ENCODE results near the gene MRGPRX4. TPM values are rescaled to one million over a fixed set of nuclear protein-coding genes. Genes with fewer than 3 reads are reported as not detected.
"Not testable (repeated sequence)": the region's sequence is repeated elsewhere in the genome, so short reads cannot be mapped to it uniquely, and the experiment has no call there.

Gene MRGPRX4
- total RNA-seq, 1 donor from 2014 or later, result not detected

DNA sequence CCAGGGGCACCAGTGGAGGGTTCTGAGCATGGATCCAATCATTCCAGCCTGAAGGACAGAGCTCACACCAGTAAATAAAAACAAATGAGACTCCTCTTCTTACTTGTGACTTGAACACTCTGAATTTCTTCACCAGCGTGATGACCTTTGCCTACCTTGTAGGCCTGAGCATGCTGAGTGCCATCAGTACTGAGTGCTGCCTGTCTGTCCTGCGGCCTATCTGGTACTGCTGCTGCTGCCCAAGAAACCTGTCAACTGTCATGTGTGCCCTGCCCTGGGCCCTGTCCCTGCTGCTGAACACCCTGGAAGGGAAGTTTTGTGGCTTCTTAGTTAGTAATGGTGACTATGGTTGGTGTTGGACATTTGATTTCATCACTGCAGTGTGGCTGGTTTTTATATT is 23.9 kb downstream of the MRGPRX4 start:
- TF ChIP-seq, protein P1, sequence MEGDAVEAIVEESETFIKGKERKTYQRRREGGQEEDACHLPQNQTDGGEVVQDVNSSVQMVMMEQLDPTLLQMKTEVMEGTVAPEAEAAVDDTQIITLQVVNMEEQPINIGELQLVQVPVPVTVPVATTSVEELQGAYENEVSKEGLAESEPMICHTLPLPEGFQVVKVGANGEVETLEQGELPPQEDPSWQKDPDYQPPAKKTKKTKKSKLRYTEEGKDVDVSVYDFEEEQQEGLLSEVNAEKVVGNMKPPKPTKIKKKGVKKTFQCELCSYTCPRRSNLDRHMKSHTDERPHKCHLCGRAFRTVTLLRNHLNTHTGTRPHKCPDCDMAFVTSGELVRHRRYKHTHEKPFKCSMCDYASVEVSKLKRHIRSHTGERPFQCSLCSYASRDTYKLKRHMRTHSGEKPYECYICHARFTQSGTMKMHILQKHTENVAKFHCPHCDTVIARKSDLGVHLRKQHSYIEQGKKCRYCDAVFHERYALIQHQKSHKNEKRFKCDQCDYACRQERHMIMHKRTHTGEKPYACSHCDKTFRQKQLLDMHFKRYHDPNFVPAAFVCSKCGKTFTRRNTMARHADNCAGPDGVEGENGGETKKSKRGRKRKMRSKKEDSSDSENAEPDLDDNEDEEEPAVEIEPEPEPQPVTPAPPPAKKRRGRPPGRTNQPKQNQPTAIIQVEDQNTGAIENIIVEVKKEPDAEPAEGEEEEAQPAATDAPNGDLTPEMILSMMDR (conservative IDR thresholded peaks at IDR 0.05), result no peak
- H3K4me3 Mint-ChIP-seq, result no peak overlapping the region
- DNase-seq (ENCODE audit: extremely low spot score, unreplicated experiment), result no peak
- no peak overlapping the region for H3K27ac Mint-ChIP-seq
- H3K4me1 Mint-ChIP-seq (ENCODE audit: unreplicated experiment), result peaks cover 5% of the 10 kb centered on the region
- peaks cover 32% of the 10 kb centered on the region for H3K27me3 Mint-ChIP-seq
- no peaks in the 10 kb centered on the region for H3K36me3 Mint-ChIP-seq
- H3K9me3 Mint-ChIP-seq, result no peaks in the 10 kb centered on the region

DNA sequence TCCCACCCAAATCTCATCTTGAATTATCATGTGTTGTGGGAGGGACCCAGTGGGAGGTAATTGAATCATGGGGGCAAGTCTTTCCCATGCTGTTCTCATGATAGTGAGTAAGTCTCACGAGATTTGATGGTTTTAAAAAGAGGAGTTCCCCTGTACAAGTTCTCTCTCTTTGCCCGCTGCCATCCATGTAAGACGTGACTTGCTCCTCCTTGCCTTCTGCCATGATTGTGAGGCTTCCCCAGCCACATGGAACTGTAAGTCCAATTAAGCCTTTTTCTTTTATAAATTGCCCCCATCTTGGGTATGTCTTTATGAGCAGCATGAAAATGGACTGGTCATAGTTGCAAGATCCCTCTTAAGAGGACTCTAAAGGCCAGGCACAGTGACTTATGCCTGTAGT is 25.1 kb downstream of the MRGPRX4 start:
- peaks cover 27% of the 10 kb centered on the region for H3K27me3 Mint-ChIP-seq
- H3K4me3 Mint-ChIP-seq, result not testable (repeated sequence)

DNA sequence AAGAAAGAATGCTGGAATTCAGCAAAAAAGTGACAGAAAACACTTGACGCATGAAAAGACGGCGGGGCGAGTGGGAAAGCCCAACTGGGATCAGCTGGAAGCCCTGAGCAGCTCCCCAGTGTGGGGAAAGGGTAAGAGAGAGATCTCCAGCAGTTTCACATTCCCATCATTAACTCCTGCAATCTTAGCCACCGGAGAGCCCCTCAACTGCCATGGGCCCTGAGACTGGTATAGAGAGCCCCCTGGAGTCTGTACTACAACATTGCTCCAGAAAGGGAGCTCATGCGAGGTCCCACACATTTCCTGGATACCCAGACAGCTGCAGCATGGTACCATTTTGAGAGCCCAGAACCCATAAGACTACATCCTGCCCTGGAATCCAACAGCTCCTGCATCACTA is 31.1 kb downstream of the MRGPRX4 start:
- no peak overlapping the region for H3K4me3 Mint-ChIP-seq
- DNase-seq (ENCODE audit: extremely low spot score, unreplicated experiment), result no peak
- TF ChIP-seq, protein P1 (conservative IDR thresholded peaks at IDR 0.05), result peak; percentile 73
- peaks cover 17% of the 10 kb centered on the region for H3K27me3 Mint-ChIP-seq
- H3K36me3 Mint-ChIP-seq, result no peaks in the 10 kb centered on the region
- H3K9me3 Mint-ChIP-seq, result no peaks in the 10 kb centered on the region
- H3K27ac Mint-ChIP-seq, result no peak overlapping the region
- H3K4me1 Mint-ChIP-seq (ENCODE audit: unreplicated experiment), result no peaks in the 10 kb centered on the region

More for the DNA sequence above, 25.1 kb downstream of the MRGPRX4 start:
- not testable (repeated sequence) for H3K36me3 Mint-ChIP-seq; H3K27ac Mint-ChIP-seq; H3K4me1 Mint-ChIP-seq (ENCODE audit: unreplicated experiment); DNase-seq (ENCODE audit: extremely low spot score, unreplicated experiment); H3K9me3 Mint-ChIP-seq

DNA sequence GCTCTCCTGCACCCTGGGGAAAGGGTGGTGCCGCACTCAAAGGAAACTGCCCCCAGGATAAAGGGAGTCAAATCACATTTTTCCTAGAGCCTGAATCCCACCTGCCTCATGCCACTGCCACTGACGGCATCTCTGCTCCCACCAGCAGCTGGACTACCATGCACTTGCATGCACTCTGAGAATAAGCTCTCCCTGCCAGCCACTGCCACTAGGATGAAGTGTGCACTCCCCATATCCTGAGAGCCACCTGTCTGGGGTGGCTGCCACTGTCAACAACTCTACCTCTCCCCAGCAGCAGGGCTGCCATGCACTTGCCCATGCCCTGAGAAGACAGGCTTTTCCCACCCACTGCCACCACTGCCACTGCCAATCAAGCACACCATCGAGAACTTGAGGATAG is 31.6 kb downstream of the MRGPRX4 start:
- H3K27ac Mint-ChIP-seq, result no peak overlapping the region
- DNase-seq (ENCODE audit: extremely low spot score, unreplicated experiment), result no peak
- H3K4me1 Mint-ChIP-seq (ENCODE audit: unreplicated experiment), result no peaks in the 10 kb centered on the region
- peaks cover 17% of the 10 kb centered on the region for H3K27me3 Mint-ChIP-seq
- TF ChIP-seq, protein P1 (conservative IDR thresholded peaks at IDR 0.05), result no peak
- no peaks in the 10 kb centered on the region for H3K9me3 Mint-ChIP-seq
- H3K4me3 Mint-ChIP-seq, result no peak overlapping the region
- H3K36me3 Mint-ChIP-seq, result no peaks in the 10 kb centered on the region

DNA sequence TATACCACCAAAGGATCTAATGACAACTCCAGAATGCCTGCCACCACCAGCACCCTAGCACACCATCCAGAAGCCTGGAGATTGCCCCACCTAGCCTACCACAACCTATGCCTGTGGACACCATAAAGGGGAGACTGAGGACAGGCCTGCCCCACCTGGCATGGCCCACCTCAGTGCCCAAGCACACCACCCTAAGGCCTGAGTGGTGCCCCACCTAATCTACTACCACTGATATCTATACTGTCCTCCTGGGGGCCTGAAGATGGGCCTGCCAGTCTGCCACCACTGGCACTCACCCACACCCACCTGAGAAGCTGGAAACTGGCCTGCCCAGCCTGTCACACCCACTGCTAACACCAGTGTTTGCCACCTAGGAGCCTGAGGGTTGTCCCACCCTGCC is 32.1 kb downstream of the MRGPRX4 start:
- Mint-ChIP-seq H3K36me3 (no peaks in the 10 kb centered on the region), H3K27me3 (peaks cover 17% of the 10 kb centered on the region)

DNA sequence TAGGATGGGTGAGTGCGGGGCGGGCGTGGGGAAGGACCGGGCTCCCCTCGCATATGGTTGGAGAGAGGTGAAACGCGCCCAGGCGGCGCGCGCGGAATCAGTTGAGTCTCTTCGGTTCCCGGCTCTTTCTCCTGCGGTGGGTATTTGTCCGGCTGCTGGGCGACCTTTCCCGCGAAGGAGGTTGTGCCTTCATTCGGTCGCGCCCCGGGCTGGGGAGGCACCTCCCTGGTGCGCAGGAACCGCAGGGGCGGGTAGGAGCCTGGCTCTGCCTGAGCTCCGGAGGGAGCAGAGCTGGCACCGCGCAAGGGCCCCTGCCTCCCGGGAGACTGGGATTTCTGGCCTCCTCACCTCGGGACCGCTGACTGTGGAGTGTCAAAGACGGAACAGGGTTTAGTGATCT is 36.4 kb downstream of the MRGPRX4 start:
- no peak for DNase-seq (ENCODE audit: extremely low spot score, unreplicated experiment)
- TF ChIP-seq, protein P1 (conservative IDR thresholded peaks at IDR 0.05), result no peak
- Mint-ChIP-seq H3K36me3 (no peaks in the 10 kb centered on the region), H3K27ac (no peak overlapping the region), H3K4me3 (no peak overlapping the region), H3K4me1 (ENCODE audit: unreplicated experiment) (no peaks in the 10 kb centered on the region), H3K27me3 (peaks cover 6% of the 10 kb centered on the region), H3K9me3 (no peaks in the 10 kb centered on the region)

More for the DNA sequence above, 32.1 kb downstream of the MRGPRX4 start:
- H3K27ac Mint-ChIP-seq, result no peak overlapping the region
- no peaks in the 10 kb centered on the region for H3K9me3 Mint-ChIP-seq
- no peak overlapping the region for H3K4me3 Mint-ChIP-seq
- no peaks in the 10 kb centered on the region for H3K4me1 Mint-ChIP-seq (ENCODE audit: unreplicated experiment)
- no peak for DNase-seq (ENCODE audit: extremely low spot score, unreplicated experiment)
- TF ChIP-seq, protein P1 (conservative IDR thresholded peaks at IDR 0.05), result no peak
